Smooth muscle cell (in vitro differentiated cells): Measurements from ENCODE around the gene KRIT1. TPM values are rescaled to one million over a fixed set of nuclear protein-coding genes. Genes with fewer than 3 reads are reported as not detected.
"Not testable (repeated sequence)": the region's sequence is repeated elsewhere in the genome, so short reads cannot be mapped to it uniquely, and the experiment has no call there.

ENCODE experiments used
- DNase-seq: peaks from one replicate; lab custom pipeline; 2025; ENCODE audit not compliant: unreplicated experiment; lab: John Stamatoyannopoulos, UW
- H2AFZ ChIP-seq: fragments of 200-600 bp; sonication (generic); 2 replicates; pipeline ENCODE4 v1.6.0; 2016; ENCODE audit warnings: antibody characterized with exemption, low read depth, mild to moderate bottlenecking
- H3F3A ChIP-seq: fragments of 200-600 bp; sonication (generic); 2 replicates; pipeline ENCODE4 v1.6.0; 2017; ENCODE audit warnings: antibody characterized with exemption, low read depth
- H3K27ac ChIP-seq: fragments of 200-600 bp; sonication (generic); 2 replicates; pipeline ENCODE4 v1.5.1; 2016; ENCODE audit warnings: low read depth, mild to moderate bottlenecking
- H3K27me3 ChIP-seq: fragments of 200-600 bp; sonication (generic); 2 replicates; pipeline ENCODE4 v1.6.1; 2016; ENCODE audit warnings: low read depth, mild to moderate bottlenecking
- H3K36me3 ChIP-seq: fragments of 200-600 bp; sonication (generic); 2 replicates; pipeline ENCODE4 v1.5.1; 2016; ENCODE audit warnings: low read depth
- H3K4me1 ChIP-seq: fragments of 200-600 bp; sonication (generic); 2 replicates; pipeline ENCODE4 v1.5.1; 2016; ENCODE audit warnings: low read depth
- H3K4me2 ChIP-seq: fragments of 200-600 bp; sonication (generic); 2 replicates; pipeline ENCODE4 v1.6.0; 2016; ENCODE audit warnings: mild to moderate bottlenecking
- H3K4me3 ChIP-seq: fragments of 200-600 bp; sonication (generic); 2 replicates; pipeline ENCODE4 v1.5.1; 2016; ENCODE audit warnings: mild to moderate bottlenecking
- H3K79me2 ChIP-seq: fragments of 200-600 bp; sonication (generic); 2 replicates; pipeline ENCODE4 v1.6.0; 2016; ENCODE audit warnings: low read depth, mild to moderate bottlenecking
- H3K9ac ChIP-seq: fragments of 200-600 bp; sonication (generic); 2 replicates; pipeline ENCODE4 v1.6.0; 2016; ENCODE audit warnings: low read depth
- H3K9me3 ChIP-seq: fragments of 200-600 bp; sonication (generic); replicated peaks from 2 replicates; pipeline ENCODE4 v1.5.1; 2016; ENCODE audit warnings: low read depth
- H4K20me1 ChIP-seq: fragments of 200-600 bp; sonication (generic); 2 replicates; pipeline ENCODE4 v1.6.0; 2016; ENCODE audit warnings: low read depth
- WGBS: methylation state at CpG from one replicate; pipeline ENCODE4 v1.1.7; 2016; ENCODE audit warnings: low lambda C conversion rate; 5-methylcytosine and 5-hydroxymethylcytosine counted together
- polyA plus RNA-seq: library from polyadenylated mRNA; unstranded; fragments of >200 nt; fragmentation: Nextera tagmentation; extraction: Ambion mirVana; gene quantifications from 2 replicates; pipeline ENCODE4 v1.2.1, GENCODE V29; 2016
- total RNA-seq: library from RNA; depleted of rRNA; stranded (reverse); fragments of >200 nt; gene quantifications from 2 replicates; pipeline ENCODE4 v1.2.3, GENCODE V29; 2014
- TF ChIP-seq, protein P1 (sequence below): fragments of 200-600 bp; sonication (generic); IDR thresholded peaks from 2 replicates; pipeline ENCODE4 v1.5.1; 2017; ENCODE audit warnings: borderline replicate concordance, mild to moderate bottlenecking, antibody characterized with exemption; ENCODE audit not compliant: insufficient read depth, poor library complexity, severe bottlenecking

Gene KRIT1
- total and polyA plus RNA-seq, 2 experiments from 2014 or later = 14.9 to 34.4 TPM

DNA sequence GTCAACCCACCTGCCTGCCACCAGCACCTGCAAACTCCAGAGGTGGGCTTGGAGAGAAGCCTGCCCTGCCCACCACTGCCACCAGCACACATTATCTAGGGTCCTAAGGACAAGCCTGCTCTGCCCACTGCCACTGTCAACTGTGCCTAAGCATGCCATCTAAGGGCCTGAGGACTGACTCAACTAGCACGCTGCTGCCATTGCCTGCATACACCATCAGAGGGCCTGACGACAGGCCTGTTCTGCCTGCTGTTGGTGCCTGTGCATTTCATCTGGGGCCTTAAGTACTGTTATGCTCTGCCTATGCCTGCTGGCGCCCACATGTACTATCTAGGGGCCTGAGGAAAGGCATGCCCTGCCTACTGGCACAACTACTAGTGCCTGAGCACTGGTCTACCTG, 39.7 kb downstream of the KRIT1 start:
- H3K27me3 ChIP-seq = no peaks in the 10 kb centered on the region
- H3K4me2 ChIP-seq = no peak overlapping the region
- no peaks in the 10 kb centered on the region for H3K4me1 ChIP-seq
- peaks cover 25% of the 10 kb centered on the region for H3K79me2 ChIP-seq
- H4K20me1 ChIP-seq = no peaks in the 10 kb centered on the region
- H3K36me3 ChIP-seq = peaks cover 37% of the 10 kb centered on the region
- 94% methylated on average over 3 of the region's 3 CpGs for WGBS
- no peaks in the 10 kb centered on the region for H3F3A ChIP-seq
- no peak overlapping the region for H2AFZ ChIP-seq
- TF ChIP-seq, protein P1, sequence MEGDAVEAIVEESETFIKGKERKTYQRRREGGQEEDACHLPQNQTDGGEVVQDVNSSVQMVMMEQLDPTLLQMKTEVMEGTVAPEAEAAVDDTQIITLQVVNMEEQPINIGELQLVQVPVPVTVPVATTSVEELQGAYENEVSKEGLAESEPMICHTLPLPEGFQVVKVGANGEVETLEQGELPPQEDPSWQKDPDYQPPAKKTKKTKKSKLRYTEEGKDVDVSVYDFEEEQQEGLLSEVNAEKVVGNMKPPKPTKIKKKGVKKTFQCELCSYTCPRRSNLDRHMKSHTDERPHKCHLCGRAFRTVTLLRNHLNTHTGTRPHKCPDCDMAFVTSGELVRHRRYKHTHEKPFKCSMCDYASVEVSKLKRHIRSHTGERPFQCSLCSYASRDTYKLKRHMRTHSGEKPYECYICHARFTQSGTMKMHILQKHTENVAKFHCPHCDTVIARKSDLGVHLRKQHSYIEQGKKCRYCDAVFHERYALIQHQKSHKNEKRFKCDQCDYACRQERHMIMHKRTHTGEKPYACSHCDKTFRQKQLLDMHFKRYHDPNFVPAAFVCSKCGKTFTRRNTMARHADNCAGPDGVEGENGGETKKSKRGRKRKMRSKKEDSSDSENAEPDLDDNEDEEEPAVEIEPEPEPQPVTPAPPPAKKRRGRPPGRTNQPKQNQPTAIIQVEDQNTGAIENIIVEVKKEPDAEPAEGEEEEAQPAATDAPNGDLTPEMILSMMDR = no peak
- DNase-seq = no peak
- H3K9ac ChIP-seq = no peak overlapping the region
- H3K4me3 ChIP-seq = no peak overlapping the region
- H3K9me3 ChIP-seq = peaks cover 8% of the 10 kb centered on the region
- no peak overlapping the region for H3K27ac ChIP-seq

DNA sequence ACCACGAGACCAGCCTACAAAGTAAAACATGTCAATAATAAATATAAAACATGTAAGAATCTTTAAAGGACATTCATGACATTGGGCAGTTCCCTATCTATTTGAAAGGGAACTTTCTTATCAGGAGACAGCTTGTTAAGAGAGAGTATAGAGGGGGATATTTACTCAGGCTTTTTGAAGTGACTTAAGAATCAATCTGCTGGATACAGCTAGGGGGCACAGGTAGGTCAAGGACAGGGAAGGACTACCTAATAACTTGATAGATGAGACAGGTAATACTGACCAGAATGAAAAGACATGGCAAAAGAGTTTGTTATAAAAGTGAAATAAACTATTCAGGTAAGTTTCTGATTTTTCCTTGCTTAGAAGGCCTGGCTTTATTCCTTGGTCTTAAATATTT, 44.9 kb downstream of the KRIT1 start:
- Histone ChIP-seq H2AFZ (no peak overlapping the region), H3K9me3 (no peaks in the 10 kb centered on the region), H3K4me3 (no peak overlapping the region), H4K20me1 (no peaks in the 10 kb centered on the region), H3K27ac (no peak overlapping the region), H3K36me3 (peaks cover 8% of the 10 kb centered on the region), H3K27me3 (no peaks in the 10 kb centered on the region), H3K79me2 (no peaks in the 10 kb centered on the region), H3F3A (no peaks in the 10 kb centered on the region), H3K9ac (no peak overlapping the region), H3K4me2 (no peak overlapping the region), H3K4me1 (no peaks in the 10 kb centered on the region)
- no peak for DNase-seq
- TF ChIP-seq, protein P1 = no peak
- WGBS = 98% methylated on average over 1 of the region's 1 CpG

DNA sequence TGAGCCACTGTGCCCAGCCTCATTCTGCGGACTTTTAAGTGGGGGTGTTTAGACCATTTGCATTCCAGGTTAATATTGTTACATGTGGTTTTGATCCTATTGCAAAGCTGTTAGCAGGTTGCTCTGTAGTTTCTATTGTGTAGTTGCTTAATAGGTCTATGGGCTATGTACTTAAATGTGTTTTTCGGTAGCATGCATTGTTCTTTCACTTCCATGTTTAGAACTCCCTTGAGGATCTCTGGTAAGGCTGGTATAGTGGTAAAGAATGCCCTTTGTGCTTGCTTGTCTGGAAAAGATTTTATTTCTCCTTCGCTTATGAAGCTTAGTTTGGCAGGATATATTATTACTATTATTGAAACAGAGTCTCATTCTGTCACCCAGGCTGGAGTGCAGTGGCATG, 53.4 kb downstream of the KRIT1 start:
- Histone ChIP-seq H3F3A (no peaks in the 10 kb centered on the region), H3K79me2 (no peaks in the 10 kb centered on the region), H3K36me3 (peaks cover 3% of the 10 kb centered on the region), H3K4me1 (no peaks in the 10 kb centered on the region), H3K4me2 (no peak overlapping the region), H3K4me3 (no peak overlapping the region), H3K27ac (no peak overlapping the region), H3K9ac (no peak overlapping the region), H2AFZ (no peak overlapping the region), H4K20me1 (no peaks in the 10 kb centered on the region), H3K9me3 (peaks cover 23% of the 10 kb centered on the region), H3K27me3 (no peaks in the 10 kb centered on the region)
- TF ChIP-seq, protein P1 = no peak
- WGBS = 94% methylated on average over 3 of the region's 3 CpGs
- no peak for DNase-seq

DNA sequence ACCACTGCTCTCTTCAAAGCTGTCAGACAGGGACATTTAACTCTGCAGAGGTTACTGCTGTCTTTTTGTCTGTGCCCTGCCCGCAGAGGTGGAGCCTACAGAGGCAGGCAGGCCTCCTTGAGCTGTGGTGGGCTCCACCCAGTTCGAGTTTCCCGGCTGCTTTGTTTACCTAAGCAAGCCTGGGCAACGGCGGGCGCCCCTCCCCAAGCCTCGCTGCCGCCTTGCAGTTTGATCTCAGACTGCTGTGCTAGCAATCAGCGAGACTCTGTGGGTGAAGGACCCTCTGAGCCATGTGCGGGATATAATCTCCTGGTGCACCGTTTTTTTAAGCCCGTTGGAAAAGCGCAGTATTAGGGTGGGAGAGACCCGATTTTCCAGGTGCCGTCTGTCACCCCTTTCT, 56.5 kb downstream of the KRIT1 start:
- not testable (repeated sequence) for H3K4me2 ChIP-seq, H4K20me1 ChIP-seq, H3K4me1 ChIP-seq, H3K9ac ChIP-seq, H3K27me3 ChIP-seq, H3F3A ChIP-seq, H3K4me3 ChIP-seq, H3K27ac ChIP-seq, H3K79me2 ChIP-seq, DNase-seq, H3K36me3 ChIP-seq, H2AFZ ChIP-seq
- WGBS = 98% methylated on average over 15 of the region's 15 CpGs
- peaks cover 24% of the 10 kb centered on the region for H3K9me3 ChIP-seq

DNA sequence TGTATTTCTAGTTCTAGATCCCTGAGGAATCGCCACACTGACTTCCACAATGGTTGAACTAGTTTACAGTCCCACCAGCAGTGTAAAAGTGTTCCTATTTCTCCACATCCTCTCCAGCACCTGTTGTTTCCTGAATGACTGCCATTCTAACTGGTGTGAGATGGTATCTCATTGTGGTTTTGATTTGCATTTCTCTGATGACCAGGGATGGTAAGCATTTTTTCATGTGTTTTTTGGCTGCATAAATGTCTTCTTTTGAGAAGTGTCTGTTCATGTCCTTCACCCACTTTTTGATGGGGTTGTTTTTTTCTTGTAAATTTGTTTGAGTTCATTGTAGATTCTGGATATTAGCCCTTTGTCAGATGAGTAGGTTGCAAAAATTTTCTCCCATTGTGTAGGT, 61.4 kb downstream of the KRIT1 start:
- H3K27ac ChIP-seq, H2AFZ ChIP-seq, H3K4me1 ChIP-seq, H3K9me3 ChIP-seq, H3K36me3 ChIP-seq, H3K79me2 ChIP-seq, H3K4me2 ChIP-seq, H4K20me1 ChIP-seq, H3K4me3 ChIP-seq, H3K9ac ChIP-seq, H3F3A ChIP-seq, DNase-seq, H3K27me3 ChIP-seq: not testable (repeated sequence)
- WGBS = 90% methylated on average over 1 of the region's 1 CpG
